ENCODE measurements around the gene DIP2C. TPM values are rescaled to one million over a fixed set of nuclear protein-coding genes. Genes with fewer than 3 reads are reported as not detected.
A peak's percentile ranks its signal among the peaks of the same experiment; 100 is the strongest.

The DIP2C gene
- polyA plus RNA-seq, 1 of the 3 experiments (the other 2 are of a cell fraction), result 8.7 TPM

- POLR2A ChIA-PET, result interaction anchor here (1.1 kb wide), 1 partner anchor 18 kb away, joined by 3 read pairs; no protein-coding TSS in a partner anchor
- Histone ChIP-seq H3K27me3 (ENCODE audit: insufficient read depth) (no peaks in the 10 kb centered on the region), H3K4me1 (ENCODE audit: control insufficient read depth in 1 of 2, insufficient read depth in 2 of 2, low read depth in 1 of 2, low read length in 1 of 2) (peaks cover 0 to 20% of the 10 kb centered on the region in 2 experiments; a peak in 1 of 4 replicates), H3K79me2 (ENCODE audit: insufficient read depth) (no peaks in the 10 kb centered on the region), H3K4me2 (no peak overlapping the region), H2AFZ (ENCODE audit: low read depth) (no peak overlapping the region), H3F3A (replicated peaks; ENCODE audit: insufficient read depth) (no peaks in the 10 kb centered on the region), H3K4me3 (ENCODE audit: low read depth in 2 of 2, low read length in 1 of 2) (no peak overlapping the region), H3K9me2 (no peaks in the 10 kb centered on the region), H3K9me3 (no peaks in the 10 kb centered on the region), H3K9ac (no peak overlapping the region), H3K36me3 (replicated peaks in 1 of 2; ENCODE audit: control insufficient read depth in 1 of 2, insufficient read depth in 2 of 2, low read length in 1 of 2) (peaks cover 0 to 30% of the 10 kb centered on the region in 2 experiments), H3K27ac (ENCODE audit: low read depth in 2 of 2, low read length in 1 of 2) (peak overlapping the region in 1 of 2 experiments; percentile 55; a peak in 2 of 4 replicates), H4K20me1 (ENCODE audit: insufficient read depth) (no peaks in the 10 kb centered on the region)
- TF ChIP-seq, protein P1, sequence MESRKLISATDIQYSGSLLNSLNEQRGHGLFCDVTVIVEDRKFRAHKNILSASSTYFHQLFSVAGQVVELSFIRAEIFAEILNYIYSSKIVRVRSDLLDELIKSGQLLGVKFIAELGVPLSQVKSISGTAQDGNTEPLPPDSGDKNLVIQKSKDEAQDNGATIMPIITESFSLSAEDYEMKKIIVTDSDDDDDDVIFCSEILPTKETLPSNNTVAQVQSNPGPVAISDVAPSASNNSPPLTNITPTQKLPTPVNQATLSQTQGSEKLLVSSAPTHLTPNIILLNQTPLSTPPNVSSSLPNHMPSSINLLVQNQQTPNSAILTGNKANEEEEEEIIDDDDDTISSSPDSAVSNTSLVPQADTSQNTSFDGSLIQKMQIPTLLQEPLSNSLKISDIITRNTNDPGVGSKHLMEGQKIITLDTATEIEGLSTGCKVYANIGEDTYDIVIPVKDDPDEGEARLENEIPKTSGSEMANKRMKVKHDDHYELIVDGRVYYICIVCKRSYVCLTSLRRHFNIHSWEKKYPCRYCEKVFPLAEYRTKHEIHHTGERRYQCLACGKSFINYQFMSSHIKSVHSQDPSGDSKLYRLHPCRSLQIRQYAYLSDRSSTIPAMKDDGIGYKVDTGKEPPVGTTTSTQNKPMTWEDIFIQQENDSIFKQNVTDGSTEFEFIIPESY (IDR thresholded peaks at IDR 0.05; ENCODE audit: borderline replicate concordance, low read depth), result no peak
- TF ChIP-seq EP300 (IDR thresholded peaks at IDR 0.05; ENCODE audit: borderline replicate concordance in 1 of 2, low read depth in 1 of 2, low read length in 1 of 2), result peak in 1 of 2 experiments; percentile 20; a peak in 1 of 4 replicates
- no peak for TF ChIP-seq SIN3A (IDR thresholded peaks at IDR 0.05; ENCODE audit: borderline replicate concordance, low read depth, low read length)
- WGBS (ENCODE audit: low lambda C conversion rate), result 77% methylated on average over 4 of the region's 9 CpGs
- DNase-seq, result peak; percentile 70
- CTCF ChIA-PET, result interaction anchor here (1.1 to 1.3 kb wide), 2 partner anchors 36 to 121 kb away, joined by 3 to 4 read pairs; no protein-coding TSS in a partner anchor
Observed at GRCh38 chr10:391305-391704, 298.2 kb downstream of the DIP2C start.

DNA sequence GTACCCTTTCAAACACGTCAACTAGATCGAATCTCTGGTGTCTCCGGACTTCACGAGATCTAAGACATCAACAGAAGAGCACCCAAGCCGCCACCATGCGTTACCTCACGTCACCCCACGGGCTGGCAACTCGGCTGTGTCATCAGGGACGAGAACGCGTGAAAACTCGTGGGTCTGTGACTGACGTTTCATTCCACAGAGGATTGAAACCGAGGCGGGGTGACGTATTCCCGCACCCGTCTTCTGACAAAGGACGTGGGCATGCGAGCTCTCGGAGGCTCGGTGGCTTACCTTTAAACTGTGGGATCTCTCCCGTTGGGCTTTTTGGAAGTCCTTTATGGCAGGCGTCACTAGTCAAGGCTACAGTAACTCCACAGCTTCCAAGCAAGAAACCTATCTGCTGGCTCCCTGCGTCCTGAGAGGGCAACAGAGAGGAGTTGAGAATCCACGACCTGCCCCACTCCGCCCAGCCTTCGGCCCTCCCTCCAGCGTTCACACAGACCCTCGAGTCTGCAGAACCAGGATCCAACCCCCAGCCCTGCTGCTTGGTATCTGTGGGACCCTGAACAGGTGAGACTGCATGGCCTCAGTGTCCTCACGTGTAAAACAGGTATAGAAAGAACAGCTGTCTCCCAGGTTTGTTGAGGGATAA, 298.9 kb downstream of the DIP2C start:
- TF ChIP-seq GABPA (IDR thresholded peaks at IDR 0.05; ENCODE audit: low read depth) (no peak), TEAD4 (IDR thresholded peaks at IDR 0.05; ENCODE audit: borderline replicate concordance, insufficient read depth) (no peak), RCOR1 (IDR thresholded peaks at IDR 0.05; ENCODE audit: low read length) (no peak), SMC3 (IDR thresholded peaks at IDR 0.05; ENCODE audit: low read depth, low read length) (no peak), MXI1 (IDR thresholded peaks at IDR 0.05; ENCODE audit: low read depth, low read length) (no peak), FOXJ3 (CRISPR knock-in tag; IDR thresholded peaks at IDR 0.05) (no peak), ELF1 (IDR thresholded peaks at IDR 0.05) (no peak), YY1 (IDR thresholded peaks at IDR 0.05; ENCODE audit: low read depth) (no peak), MEF2A (IDR thresholded peaks at IDR 0.05; ENCODE audit: borderline replicate concordance, low read depth) (no peak), TAF1 (IDR thresholded peaks at IDR 0.05; ENCODE audit: borderline replicate concordance, low read depth, low read length) (no peak), NFIC (IDR thresholded peaks at IDR 0.05; ENCODE audit: borderline replicate concordance) (no peak), MAX (IDR thresholded peaks at IDR 0.05; ENCODE audit: low read depth) (no peak), RFX5 (IDR thresholded peaks at IDR 0.05; ENCODE audit: low read length) (no peak), GATA2 (CRISPR knock-in tag; IDR thresholded peaks at IDR 0.05) (no peak)
- TF ChIP-seq, protein P2, sequence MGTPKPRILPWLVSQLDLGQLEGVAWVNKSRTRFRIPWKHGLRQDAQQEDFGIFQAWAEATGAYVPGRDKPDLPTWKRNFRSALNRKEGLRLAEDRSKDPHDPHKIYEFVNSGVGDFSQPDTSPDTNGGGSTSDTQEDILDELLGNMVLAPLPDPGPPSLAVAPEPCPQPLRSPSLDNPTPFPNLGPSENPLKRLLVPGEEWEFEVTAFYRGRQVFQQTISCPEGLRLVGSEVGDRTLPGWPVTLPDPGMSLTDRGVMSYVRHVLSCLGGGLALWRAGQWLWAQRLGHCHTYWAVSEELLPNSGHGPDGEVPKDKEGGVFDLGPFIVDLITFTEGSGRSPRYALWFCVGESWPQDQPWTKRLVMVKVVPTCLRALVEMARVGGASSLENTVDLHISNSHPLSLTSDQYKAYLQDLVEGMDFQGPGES (IDR thresholded peaks at IDR 0.05; ENCODE audit: low read depth, low read length), result no peak
- TF ChIP-seq, protein P3, sequence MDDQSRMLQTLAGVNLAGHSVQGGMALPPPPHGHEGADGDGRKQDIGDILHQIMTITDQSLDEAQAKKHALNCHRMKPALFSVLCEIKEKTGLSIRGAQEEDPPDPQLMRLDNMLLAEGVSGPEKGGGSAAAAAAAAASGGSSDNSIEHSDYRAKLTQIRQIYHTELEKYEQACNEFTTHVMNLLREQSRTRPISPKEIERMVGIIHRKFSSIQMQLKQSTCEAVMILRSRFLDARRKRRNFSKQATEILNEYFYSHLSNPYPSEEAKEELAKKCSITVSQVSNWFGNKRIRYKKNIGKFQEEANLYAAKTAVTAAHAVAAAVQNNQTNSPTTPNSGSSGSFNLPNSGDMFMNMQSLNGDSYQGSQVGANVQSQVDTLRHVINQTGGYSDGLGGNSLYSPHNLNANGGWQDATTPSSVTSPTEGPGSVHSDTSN (IDR thresholded peaks at IDR 0.05), result no peak
- TF ChIP-seq, protein P4, sequence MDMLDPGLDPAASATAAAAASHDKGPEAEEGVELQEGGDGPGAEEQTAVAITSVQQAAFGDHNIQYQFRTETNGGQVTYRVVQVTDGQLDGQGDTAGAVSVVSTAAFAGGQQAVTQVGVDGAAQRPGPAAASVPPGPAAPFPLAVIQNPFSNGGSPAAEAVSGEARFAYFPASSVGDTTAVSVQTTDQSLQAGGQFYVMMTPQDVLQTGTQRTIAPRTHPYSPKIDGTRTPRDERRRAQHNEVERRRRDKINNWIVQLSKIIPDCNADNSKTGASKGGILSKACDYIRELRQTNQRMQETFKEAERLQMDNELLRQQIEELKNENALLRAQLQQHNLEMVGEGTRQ (IDR thresholded peaks at IDR 0.05; ENCODE audit: borderline replicate concordance, low read depth, low read length), result no peak
- TF ChIP-seq, protein P5, sequence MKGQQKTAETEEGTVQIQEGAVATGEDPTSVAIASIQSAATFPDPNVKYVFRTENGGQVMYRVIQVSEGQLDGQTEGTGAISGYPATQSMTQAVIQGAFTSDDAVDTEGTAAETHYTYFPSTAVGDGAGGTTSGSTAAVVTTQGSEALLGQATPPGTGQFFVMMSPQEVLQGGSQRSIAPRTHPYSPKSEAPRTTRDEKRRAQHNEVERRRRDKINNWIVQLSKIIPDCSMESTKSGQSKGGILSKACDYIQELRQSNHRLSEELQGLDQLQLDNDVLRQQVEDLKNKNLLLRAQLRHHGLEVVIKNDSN (IDR thresholded peaks at IDR 0.05; ENCODE audit: borderline replicate concordance, low read depth), result no peak
- 94% methylated on average over 32 of the region's 32 CpGs for WGBS (ENCODE audit: low lambda C conversion rate)
- Histone ChIP-seq H3K27ac (ENCODE audit: low read depth in 2 of 2, low read length in 1 of 2) (no peak overlapping the region; a peak in 1 of 4 replicates), H3K4me2 (no peak overlapping the region), H3K9me3 (no peaks in the 10 kb centered on the region), H3F3A (replicated peaks; ENCODE audit: insufficient read depth) (no peaks in the 10 kb centered on the region), H3K79me2 (ENCODE audit: insufficient read depth) (no peaks in the 10 kb centered on the region), H3K9ac (no peak overlapping the region), H2AFZ (ENCODE audit: low read depth) (no peak overlapping the region), H3K4me3 (ENCODE audit: low read depth in 2 of 2, low read length in 1 of 2) (no peak overlapping the region), H3K9me2 (no peaks in the 10 kb centered on the region), H3K4me1 (ENCODE audit: control insufficient read depth in 1 of 2, insufficient read depth in 2 of 2, low read depth in 1 of 2, low read length in 1 of 2) (peaks cover 0 to 20% of the 10 kb centered on the region in 2 experiments; a peak in 1 of 4 replicates), H4K20me1 (ENCODE audit: insufficient read depth) (no peaks in the 10 kb centered on the region), H3K36me3 (replicated peaks in 1 of 2; ENCODE audit: control insufficient read depth in 1 of 2, insufficient read depth in 2 of 2, low read length in 1 of 2) (peaks cover 0 to 35% of the 10 kb centered on the region in 2 experiments), H3K27me3 (ENCODE audit: insufficient read depth) (no peaks in the 10 kb centered on the region)
- CTCF ChIA-PET, result interaction anchor here (1.1 to 1.3 kb wide), 2 partner anchors 36 to 122 kb away, joined by 3 to 4 read pairs; no protein-coding TSS in a partner anchor
- no peak for DNase-seq
- POLR2A ChIA-PET, result interaction anchor here (1.1 kb wide), 1 partner anchor 17 kb away, joined by 3 read pairs; no protein-coding TSS in a partner anchor
